ENCODE measurements around the gene DNAJB11.

The DNAJB11 gene

GRCh38 chr3:186596568-186597287 is 26.2 kb downstream of the DNAJB11 start:
- H3K9me3 Mint-ChIP-seq: no peaks in the 10 kb centered on the region
- H3K4me3 Mint-ChIP-seq: no peak overlapping the region
- no peaks in the 10 kb centered on the region for H3K36me3 Mint-ChIP-seq (ENCODE audit: low read depth)

DNA sequence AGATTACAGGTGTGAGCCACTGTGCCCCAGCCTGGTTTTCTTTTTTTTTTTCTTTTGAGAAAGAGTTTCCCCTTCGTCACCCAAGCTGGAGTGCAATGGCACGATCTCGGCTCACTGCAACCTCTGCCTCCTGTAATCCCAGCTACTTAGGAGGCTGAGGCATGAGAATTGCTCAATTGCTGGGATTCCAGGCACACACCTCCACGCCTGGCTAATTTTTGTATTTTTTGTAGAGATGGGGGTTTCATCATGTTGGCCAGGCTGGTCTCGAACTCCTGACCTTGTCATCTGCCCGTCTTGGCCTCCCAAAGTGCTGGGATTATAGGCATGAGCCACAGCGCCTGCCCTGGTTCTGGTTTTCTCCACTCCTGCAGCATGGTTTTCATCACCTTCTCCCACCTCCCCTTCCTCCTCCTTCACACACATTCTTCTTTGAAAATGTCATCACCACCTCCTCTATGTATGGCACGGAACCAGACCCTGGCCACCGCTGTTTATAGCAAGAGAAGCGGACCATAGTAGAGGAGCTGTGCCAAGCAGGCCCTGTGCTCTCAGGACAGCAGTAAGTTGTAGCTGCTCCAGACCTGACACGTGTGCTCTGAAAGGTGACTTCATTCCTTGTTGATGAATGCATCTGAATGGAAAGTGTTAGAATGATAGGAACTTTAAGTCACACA is 27.7 kb downstream of the DNAJB11 start:
- Mint-ChIP-seq H3K27me3 (ENCODE audit: low read depth) (no peaks in the 10 kb centered on the region), H3K4me3 (no peak overlapping the region), H3K36me3 (ENCODE audit: low read depth) (no peaks in the 10 kb centered on the region), H3K9me3 (no peaks in the 10 kb centered on the region), H3K27ac (no peak overlapping the region), H3K4me1 (ENCODE audit: low read depth) (no peaks in the 10 kb centered on the region)

More at GRCh38 chr3:186596568-186597287, 26.2 kb downstream of the DNAJB11 start:
- no peaks in the 10 kb centered on the region for H3K4me1 Mint-ChIP-seq (ENCODE audit: low read depth)
- no peaks in the 10 kb centered on the region for H3K27me3 Mint-ChIP-seq (ENCODE audit: low read depth)
- no peak overlapping the region for H3K27ac Mint-ChIP-seq

- Mint-ChIP-seq H3K36me3 (ENCODE audit: low read depth) (no peaks in the 10 kb centered on the region), H3K27me3 (ENCODE audit: low read depth) (no peaks in the 10 kb centered on the region), H3K4me3 (no peak overlapping the region), H3K9me3 (no peaks in the 10 kb centered on the region), H3K27ac (no peak overlapping the region), H3K4me1 (ENCODE audit: low read depth) (no peaks in the 10 kb centered on the region)
Measured at GRCh38 chr3:186598794-186599141, 28.2 kb downstream of the DNAJB11 start.

DNA sequence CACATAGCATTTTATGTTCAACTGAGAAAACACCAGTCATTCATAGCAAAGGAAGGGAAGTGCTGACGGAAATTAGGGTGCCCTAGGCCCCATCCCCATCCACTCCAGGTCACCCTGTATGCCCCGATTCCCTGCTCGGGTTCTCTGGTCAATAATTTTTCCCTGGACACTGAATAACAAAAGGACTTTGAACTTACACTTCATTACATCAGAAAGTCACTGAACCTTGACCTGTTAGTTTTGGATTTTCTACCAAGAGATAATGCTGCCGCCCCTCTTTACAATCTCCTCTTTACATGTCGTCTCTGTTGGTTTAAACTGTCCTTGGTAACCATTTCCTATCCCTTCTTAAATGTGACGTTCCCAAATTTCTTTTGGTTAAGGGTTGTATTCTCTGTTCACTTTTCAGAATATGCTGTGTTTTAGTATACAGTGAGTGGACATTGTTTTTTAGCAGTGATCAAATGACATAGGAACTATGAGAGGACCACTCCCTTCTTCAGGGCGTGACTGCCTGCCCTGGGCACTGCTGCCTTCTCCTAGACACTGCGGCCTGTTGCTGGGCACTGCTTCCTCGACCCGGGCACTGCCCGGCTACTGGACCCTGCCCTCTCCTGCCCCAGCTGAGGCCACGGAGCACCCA is 28.7 kb downstream of the DNAJB11 start:
- no peaks in the 10 kb centered on the region for H3K9me3 Mint-ChIP-seq
- no peaks in the 10 kb centered on the region for H3K4me1 Mint-ChIP-seq (ENCODE audit: low read depth)

GRCh38 chr3:186599785-186600166 is 29.3 kb downstream of the DNAJB11 start:
- H3K27me3 Mint-ChIP-seq (ENCODE audit: low read depth): peaks cover 3% of the 10 kb centered on the region
- no peaks in the 10 kb centered on the region for H3K4me1 Mint-ChIP-seq (ENCODE audit: low read depth)
- H3K27ac Mint-ChIP-seq: no peak overlapping the region
- no peaks in the 10 kb centered on the region for H3K36me3 Mint-ChIP-seq (ENCODE audit: low read depth)
- no peak overlapping the region for H3K4me3 Mint-ChIP-seq
- no peaks in the 10 kb centered on the region for H3K9me3 Mint-ChIP-seq

More for the DNA sequence above, 28.7 kb downstream of the DNAJB11 start:
- no peaks in the 10 kb centered on the region for H3K36me3 Mint-ChIP-seq (ENCODE audit: low read depth)
- no peak overlapping the region for H3K27ac Mint-ChIP-seq
- H3K27me3 Mint-ChIP-seq (ENCODE audit: low read depth): no peaks in the 10 kb centered on the region
- H3K4me3 Mint-ChIP-seq: no peak overlapping the region

GRCh38 chr3:186600896-186601295 is 30.4 kb downstream of the DNAJB11 start:
- Mint-ChIP-seq H3K27me3 (ENCODE audit: low read depth) (peaks cover 8% of the 10 kb centered on the region), H3K4me3 (no peak overlapping the region), H3K36me3 (ENCODE audit: low read depth) (no peaks in the 10 kb centered on the region), H3K4me1 (ENCODE audit: low read depth) (no peaks in the 10 kb centered on the region), H3K27ac (no peak overlapping the region), H3K9me3 (no peaks in the 10 kb centered on the region)

DNA sequence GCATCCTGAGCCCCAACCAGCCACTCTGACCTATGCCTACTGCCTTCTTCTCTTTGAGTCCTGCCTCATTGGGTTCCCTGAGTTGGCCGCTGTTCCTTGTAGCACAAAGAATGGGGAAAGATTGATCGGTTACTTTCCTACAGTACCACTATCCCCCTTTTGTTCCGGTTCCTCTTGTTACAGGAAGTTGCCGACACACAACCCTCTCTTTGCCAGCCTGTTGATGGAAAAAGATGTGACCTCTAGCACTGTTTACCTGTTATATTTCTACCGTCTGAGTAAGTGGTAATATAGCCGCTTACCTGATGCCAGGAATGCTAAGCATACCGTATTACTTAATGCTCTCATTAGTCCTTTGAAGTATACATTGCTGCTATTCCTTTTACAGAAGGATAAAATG is 32.6 kb downstream of the DNAJB11 start:
- Mint-ChIP-seq H3K4me1 (ENCODE audit: low read depth) (no peaks in the 10 kb centered on the region), H3K4me3 (no peak overlapping the region), H3K9me3 (no peaks in the 10 kb centered on the region), H3K27me3 (ENCODE audit: low read depth) (peaks cover 8% of the 10 kb centered on the region), H3K27ac (no peak overlapping the region), H3K36me3 (ENCODE audit: low read depth) (no peaks in the 10 kb centered on the region)

- Mint-ChIP-seq H3K36me3 (ENCODE audit: low read depth) (no peaks in the 10 kb centered on the region), H3K27me3 (ENCODE audit: low read depth) (peaks cover 8% of the 10 kb centered on the region), H3K27ac (no peak overlapping the region), H3K9me3 (no peaks in the 10 kb centered on the region), H3K4me1 (ENCODE audit: low read depth) (no peaks in the 10 kb centered on the region), H3K4me3 (no peak overlapping the region)
Measured at GRCh38 chr3:186605078-186605477, 34.6 kb downstream of the DNAJB11 start.

DNA sequence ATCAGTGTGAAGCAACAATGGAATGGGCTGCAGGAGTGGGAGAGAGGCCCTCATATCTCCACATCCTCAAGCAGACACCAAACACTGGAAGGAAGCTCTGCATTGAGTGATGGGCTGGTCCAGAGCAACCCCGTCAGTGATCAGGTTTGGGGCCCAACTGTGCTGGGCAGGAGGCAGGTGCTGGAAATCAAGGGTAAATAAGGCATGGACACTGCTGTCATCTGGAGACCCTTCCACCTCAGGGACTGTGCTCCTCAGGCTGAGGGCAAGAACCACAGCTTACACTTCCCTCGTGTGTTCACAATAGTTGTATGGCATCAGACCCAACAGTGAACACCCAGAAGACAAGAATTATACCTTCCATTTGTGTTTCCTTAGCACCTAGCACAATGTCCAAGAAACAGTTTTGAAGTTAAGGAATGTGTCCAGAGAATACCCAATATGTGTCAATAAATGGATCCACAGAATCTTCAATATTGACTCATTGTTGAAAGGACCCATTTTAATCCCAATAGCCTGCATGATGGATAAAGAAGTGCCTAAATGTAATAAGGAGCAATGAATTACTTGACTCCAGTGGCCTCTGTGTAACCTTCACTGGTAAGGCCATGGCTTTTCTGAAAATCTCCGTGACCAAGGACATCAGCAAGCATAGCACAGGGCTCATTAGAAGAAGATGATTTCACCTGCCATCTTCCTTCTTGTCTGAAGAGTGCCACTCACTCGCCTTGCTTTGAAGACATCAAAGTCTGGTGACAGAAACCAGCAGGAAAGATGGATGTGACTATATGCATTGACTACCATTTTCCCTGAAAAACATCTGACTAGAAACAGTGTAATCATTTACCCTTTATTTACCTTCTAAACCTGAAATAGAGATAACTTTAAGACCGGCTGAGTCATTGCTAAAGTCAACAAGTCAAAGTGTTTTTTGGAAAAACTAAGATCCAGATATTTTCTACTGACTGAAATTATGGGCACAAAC is 35.3 kb downstream of the DNAJB11 start:
- peaks cover 8% of the 10 kb centered on the region for H3K27me3 Mint-ChIP-seq (ENCODE audit: low read depth)
- H3K9me3 Mint-ChIP-seq: no peaks in the 10 kb centered on the region
- H3K4me1 Mint-ChIP-seq (ENCODE audit: low read depth): no peaks in the 10 kb centered on the region
- no peak overlapping the region for H3K27ac Mint-ChIP-seq
- no peak overlapping the region for H3K4me3 Mint-ChIP-seq
- H3K36me3 Mint-ChIP-seq (ENCODE audit: low read depth): no peaks in the 10 kb centered on the region

DNA sequence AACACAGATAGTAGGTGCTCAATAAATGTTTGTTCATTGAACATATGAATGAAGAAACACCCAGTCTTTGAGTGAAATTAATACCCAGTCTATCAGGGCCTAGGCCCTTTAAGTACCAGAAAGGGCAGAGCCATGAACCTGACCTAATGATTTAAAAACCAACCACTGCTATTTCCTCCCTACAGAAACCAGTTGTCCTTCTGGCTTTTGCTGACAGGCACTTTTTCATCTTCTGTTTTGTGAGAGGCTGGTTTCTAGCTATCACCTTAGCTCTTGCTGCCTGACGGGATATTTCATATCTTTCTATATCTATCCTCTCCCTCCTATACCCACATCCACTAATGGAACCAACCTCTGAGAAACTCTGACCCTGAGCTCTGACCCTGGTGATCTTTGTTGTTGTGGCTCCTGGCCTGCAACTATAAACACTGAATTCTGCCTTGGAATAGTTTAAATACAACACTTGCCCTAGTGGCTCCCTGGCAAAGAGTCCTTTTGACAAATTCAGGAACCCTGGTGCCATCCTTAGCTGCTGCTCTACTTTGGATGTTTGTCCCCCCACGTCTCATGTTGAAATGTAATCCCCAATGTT is 38.2 kb downstream of the DNAJB11 start:
- H3K27ac Mint-ChIP-seq: no peak overlapping the region
- H3K27me3 Mint-ChIP-seq (ENCODE audit: low read depth): peaks cover 19% of the 10 kb centered on the region
- H3K4me3 Mint-ChIP-seq: no peak overlapping the region
- H3K36me3 Mint-ChIP-seq (ENCODE audit: low read depth): no peaks in the 10 kb centered on the region
- no peaks in the 10 kb centered on the region for H3K9me3 Mint-ChIP-seq
- no peaks in the 10 kb centered on the region for H3K4me1 Mint-ChIP-seq (ENCODE audit: low read depth)

GRCh38 chr3:186609247-186609868 is 38.8 kb downstream of the DNAJB11 start:
- H3K27ac Mint-ChIP-seq: no peak overlapping the region
- no peaks in the 10 kb centered on the region for H3K36me3 Mint-ChIP-seq (ENCODE audit: low read depth)
- peaks cover 1% of the 10 kb centered on the region for H3K4me1 Mint-ChIP-seq (ENCODE audit: low read depth)
- no peaks in the 10 kb centered on the region for H3K9me3 Mint-ChIP-seq
- H3K4me3 Mint-ChIP-seq: no peak overlapping the region
- peaks cover 21% of the 10 kb centered on the region for H3K27me3 Mint-ChIP-seq (ENCODE audit: low read depth)

DNA sequence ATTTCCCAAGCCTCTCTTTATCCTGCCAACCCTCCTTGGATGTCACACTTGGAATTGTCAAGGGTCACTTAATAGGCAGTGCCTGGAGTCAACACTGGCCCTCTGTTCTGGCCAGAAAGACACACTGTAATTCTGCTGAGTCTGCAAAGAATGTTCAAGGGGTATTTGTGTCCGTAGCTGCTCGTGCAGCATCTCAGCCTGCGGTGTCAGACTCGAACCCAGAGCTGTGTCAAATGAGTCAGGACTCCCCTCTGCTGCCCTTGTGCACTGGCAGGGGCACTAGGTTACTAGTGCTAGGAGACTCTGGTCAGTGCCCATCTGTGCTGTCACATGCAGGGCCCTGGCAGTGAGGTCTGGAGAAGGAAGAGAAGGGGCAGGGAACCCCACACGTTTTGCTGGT is 41.5 kb downstream of the DNAJB11 start:
- no peak overlapping the region for H3K27ac Mint-ChIP-seq
- H3K36me3 Mint-ChIP-seq (ENCODE audit: low read depth): no peaks in the 10 kb centered on the region
- peaks cover 10% of the 10 kb centered on the region for H3K4me1 Mint-ChIP-seq (ENCODE audit: low read depth)
- no peak overlapping the region for H3K4me3 Mint-ChIP-seq
- H3K27me3 Mint-ChIP-seq (ENCODE audit: low read depth): peaks cover 22% of the 10 kb centered on the region
- H3K9me3 Mint-ChIP-seq: no peaks in the 10 kb centered on the region

DNA sequence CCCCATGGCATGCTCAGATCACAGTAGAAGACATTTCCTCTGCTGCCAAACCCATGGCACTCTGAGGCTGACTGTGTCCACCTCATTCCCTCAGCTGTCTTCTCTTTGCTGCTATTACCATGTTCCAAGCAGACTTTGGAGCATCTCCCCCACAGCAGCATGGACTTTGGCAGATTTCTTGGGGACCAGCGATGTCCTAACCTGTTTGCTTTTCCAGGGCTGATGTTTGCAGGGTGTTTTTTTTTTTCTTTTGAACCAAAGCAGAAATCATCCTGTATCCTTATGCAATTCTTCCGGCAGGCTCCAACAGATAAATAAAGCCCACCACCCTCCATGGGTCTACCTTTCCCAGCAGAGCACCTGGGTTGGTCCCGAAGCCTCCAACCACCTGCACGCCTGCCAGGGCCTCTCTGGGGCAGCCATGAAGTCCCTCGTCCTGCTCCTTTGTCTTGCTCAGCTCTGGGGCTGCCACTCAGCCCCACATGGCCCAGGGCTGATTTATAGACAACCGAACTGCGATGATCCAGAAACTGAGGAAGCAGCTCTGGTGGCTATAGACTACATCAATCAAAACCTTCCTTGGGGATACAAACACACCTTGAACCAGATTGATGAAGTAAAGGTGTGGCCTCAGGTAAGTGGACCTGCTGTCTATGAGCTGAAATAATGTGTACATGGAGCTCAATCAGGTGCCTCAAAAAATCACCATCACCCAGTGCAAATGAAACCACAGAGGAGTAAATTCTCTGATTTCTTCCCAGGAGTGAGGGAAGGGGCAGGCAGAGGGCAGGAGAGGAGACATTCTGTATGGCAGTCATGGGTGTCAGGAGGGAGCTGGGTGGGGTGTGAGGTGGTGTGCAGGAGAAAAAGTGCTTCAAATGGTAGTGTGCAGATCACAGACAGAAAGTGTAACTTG is 42.5 kb downstream of the DNAJB11 start, which contains the start of gene AHSG:
Gene AHSG, plus strand, starts transcription at position 340 of the 916 bp plus-strand sequence. Its CDS starts 82 bp downstream, at position 422.
- H3K27ac Mint-ChIP-seq: no peak within 1 kb of the TSS

More for the DNA sequence above, 42.5 kb downstream of the DNAJB11 start, which contains the start of gene AHSG:
- H3K4me1 Mint-ChIP-seq (ENCODE audit: low read depth): peaks cover 12% of the 10 kb centered on the region
- H3K4me3 Mint-ChIP-seq: no peak within 1 kb of the TSS
- peaks cover 31% of the 10 kb centered on the region for H3K27me3 Mint-ChIP-seq (ENCODE audit: low read depth)
- H3K36me3 Mint-ChIP-seq (ENCODE audit: low read depth): no peaks in the 10 kb centered on the region
- H3K9me3 Mint-ChIP-seq: no peaks in the 10 kb centered on the region

All from T-helper 1 cell treated with Interleukin-12 subunit alpha and Interleukin-12 subunit beta and Interleukin-4 antibody, amounts not matched to agents 30 μg/mL and 1 μg/mL, for 36 hours (primary cell).